DMS114 treated with DMSO at 0.1 percent for 48 hours (cell line): ENCODE data around the gene TMEM259.

ENCODE experiments used
- DNase-seq: peaks from one replicate; lab custom pipeline; 2025; ENCODE audit not compliant: unreplicated experiment; lab: John Stamatoyannopoulos, UW

TMEM259 gene

GRCh38 chr19:964116-964520, 56.8 kb downstream of the TMEM259 start:
- no peak for DNase-seq

DNA sequence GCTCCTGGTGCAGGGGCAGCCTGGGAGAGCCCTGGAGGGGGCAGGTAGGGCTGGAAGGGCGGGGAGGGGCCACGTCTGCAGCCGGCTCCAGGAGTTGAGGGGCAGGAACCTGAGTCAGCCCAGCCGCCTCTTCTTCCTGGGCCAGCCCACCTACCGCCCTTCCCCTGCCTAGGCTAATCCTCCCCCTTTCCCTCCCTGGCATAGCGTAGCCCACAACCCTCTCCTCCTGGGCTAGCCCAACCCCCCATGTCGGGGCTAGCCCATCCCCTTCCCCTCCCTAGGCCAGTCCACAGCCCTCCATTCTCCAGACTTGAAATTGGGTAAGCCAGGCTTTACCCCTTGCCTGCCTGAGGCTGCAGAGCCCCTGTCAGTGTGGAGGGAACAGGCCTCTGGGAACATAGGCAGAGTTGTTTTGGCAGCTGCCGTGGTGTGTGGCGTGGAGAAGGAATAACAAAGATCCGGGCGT, 57.4 kb downstream of the TMEM259 start:
- DNase-seq: no peak

GRCh38 chr19:962683-963400, 58.1 kb downstream of the TMEM259 start:
- no peak for DNase-seq

GRCh38 chr19:961866-962620, 58.9 kb downstream of the TMEM259 start:
- DNase-seq: no peak

GRCh38 chr19:960601-960938, 60.4 kb downstream of the TMEM259 start:
- no peak for DNase-seq

GRCh38 chr19:960020-960419, 60.9 kb downstream of the TMEM259 start:
- DNase-seq: no peak
